ENCODE measurements around the gene DTNB.
A peak's percentile ranks its signal among the peaks of the same experiment; 100 is the strongest.

Gene DTNB

GRCh38 chr2:25373269-25373981 lies 300.0 kb downstream of the DTNB start:
- no peak for DNase-seq (ENCODE audit: low read depth in 3 of 3, low spot score in 1 of 3)

DNA sequence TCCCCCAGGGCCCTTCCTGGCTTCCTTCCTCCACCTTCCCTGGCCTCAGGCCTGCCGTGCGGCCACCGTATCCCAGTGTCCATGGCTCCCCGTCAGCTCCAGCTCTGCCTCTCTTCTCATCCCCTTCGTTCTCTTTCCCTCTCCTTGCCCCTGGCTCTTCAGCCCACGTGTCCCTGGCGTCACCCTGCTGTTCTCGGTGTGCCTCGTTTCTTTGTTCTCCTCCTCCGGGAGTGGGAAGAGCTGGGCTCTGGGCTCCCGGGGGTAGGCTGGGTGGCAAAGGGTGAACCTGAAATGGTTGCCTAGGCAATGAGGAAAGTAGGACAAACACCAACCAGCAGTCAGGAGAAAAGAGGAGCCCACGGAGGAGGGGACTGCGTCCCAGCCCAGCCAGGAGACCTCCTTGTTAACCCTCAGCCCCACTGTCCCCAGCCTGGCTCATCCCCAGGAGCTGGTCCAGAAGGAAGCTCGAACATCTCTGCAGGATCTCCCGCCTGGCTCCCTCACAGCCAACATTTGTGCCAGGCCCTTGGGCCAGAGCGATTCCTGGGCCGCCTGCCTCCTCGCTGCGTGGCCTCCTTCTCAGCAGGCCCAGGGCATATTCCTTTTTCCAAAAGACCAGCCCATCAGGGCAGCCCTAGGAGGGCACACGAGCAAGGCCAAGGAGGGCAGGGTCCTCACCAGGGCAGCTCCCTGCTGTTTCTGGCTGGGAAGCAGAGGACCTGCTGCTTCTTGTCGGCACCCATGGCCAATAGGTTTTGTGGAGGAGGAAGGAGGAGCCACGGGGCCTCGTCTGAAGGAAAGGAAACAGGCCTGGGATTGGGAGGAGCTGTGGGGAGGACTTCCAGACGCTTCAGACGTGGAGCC lies 300.7 kb downstream of the DTNB start:
- DNase-seq (ENCODE audit: low read depth in 3 of 3, low spot score in 1 of 3): no peak

- no peak for DNase-seq (ENCODE audit: low read depth in 3 of 3, low spot score in 1 of 3)
Observed at GRCh38 chr2:25371253-25372241, 301.8 kb downstream of the DTNB start.

- no peak for DNase-seq (ENCODE audit: low read depth in 3 of 3, low spot score in 1 of 3)
Observed at GRCh38 chr2:25369876-25370275, 303.5 kb downstream of the DTNB start.

DNA sequence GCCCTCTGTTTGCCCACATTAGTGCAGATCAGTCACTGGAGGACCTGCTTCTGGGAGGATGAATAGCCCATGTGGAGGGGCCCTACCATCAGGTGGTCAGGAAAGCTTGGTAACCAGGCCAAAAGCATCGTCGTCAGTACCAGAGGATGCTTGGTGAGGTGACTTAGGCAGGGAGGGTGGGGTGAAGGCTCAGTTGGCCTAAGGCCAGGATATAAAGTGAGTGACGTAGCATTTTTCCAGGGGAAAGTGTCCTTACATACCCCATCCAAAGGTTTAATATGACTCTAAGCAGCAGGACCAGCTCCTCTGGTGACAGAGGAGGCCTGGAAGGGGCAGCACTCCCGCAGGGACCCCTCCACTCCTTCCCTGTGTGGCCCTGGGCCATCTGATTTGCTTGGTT lies 303.9 kb downstream of the DTNB start:
- DNase-seq (ENCODE audit: low read depth in 3 of 3, low spot score in 1 of 3): no peak

GRCh38 chr2:25368660-25369059 lies 304.7 kb downstream of the DTNB start:
- no peak for DNase-seq (ENCODE audit: low read depth in 3 of 3, low spot score in 1 of 3)

DNA sequence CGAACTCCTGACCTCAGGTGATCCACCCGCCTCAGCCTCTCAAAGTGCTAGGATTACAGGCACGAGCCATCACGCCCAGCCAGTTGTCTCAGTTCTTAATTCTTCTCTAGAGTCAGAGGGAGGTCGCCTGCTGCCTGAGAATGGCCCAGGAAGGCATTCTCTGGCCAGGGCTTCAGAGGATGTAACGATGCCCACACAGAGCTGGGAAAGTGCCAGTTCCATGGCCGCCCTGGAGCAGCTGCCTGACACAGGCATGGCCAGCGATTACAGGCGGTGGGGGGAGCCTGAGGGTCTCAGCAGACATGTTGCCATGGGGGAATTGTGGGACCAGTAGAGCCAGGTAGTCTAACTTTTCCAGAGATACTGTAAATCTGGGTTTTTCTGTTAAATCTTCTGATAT lies 306.1 kb downstream of the DTNB start:
- DNase-seq (ENCODE audit: low read depth in 3 of 3, low spot score in 1 of 3): no peak

DNA sequence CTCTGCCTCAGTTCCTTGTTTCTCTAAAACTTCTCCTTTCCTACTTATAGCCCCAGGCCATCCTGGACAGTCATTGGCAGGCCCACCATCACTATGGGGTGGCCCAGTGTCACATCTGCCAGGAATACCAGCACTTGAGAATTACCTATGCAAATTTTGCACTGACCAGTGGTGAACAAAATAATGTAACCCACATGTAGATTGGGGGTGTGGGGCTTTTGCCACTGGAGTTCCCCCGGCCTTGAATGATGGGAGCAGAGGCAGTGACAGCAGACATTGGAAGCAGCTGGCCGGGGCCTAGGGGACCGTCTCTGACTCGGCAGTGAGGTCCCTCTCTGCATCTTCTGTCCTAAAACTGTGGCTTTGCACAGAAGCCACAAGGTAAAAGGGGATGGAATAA lies 306.7 kb downstream of the DTNB start:
- no peak for DNase-seq (ENCODE audit: low read depth in 3 of 3, low spot score in 1 of 3)

DNA sequence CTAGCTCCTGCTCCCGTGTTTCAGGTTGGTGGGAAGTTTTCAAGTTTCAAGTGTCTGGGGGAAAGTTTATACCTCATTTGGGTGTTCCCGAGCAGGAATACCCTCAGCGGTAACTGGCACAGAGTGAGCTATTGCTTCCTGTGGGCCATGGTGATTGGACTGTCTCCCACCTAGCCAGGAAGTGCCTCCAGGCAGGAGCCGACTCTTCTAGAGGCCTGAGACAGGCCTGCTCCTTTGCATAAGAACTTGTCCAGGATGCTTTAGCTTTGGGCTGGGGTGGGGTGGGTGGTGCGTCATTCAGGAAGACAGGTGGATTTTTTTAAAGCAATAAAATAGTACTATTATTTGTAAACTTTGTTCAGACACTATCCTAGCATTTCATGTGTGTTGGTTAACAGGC lies 308.1 kb downstream of the DTNB start:
- no peak for DNase-seq (ENCODE audit: low read depth in 3 of 3, low spot score in 1 of 3)

DNA sequence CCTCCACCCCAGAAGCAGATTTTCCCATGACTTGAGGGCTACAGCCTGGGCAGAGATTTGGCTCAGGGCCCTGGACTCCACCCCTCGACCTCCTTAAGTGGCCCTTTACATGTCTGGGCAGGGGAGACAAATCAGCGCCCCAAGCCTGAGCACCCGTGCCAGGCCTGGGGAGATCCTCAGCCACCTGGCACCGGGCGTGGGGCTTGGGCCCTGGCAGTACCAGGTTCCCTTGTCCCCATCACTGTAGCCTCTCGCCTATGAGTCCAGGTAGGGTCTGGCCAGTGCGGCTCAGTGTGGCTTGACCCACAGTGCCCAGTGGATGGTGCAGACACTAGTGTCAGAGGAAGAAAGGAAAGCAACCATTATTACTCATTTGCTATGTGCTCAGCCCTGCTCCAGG lies 309.6 kb downstream of the DTNB start:
- no peak for DNase-seq (ENCODE audit: low read depth in 3 of 3, low spot score in 1 of 3)

GRCh38 chr2:25362434-25363145 lies 310.8 kb downstream of the DTNB start:
- peak in 1 of 3 donors; percentile 33 for DNase-seq (ENCODE audit: low read depth in 3 of 3, low spot score in 1 of 3)

DNA sequence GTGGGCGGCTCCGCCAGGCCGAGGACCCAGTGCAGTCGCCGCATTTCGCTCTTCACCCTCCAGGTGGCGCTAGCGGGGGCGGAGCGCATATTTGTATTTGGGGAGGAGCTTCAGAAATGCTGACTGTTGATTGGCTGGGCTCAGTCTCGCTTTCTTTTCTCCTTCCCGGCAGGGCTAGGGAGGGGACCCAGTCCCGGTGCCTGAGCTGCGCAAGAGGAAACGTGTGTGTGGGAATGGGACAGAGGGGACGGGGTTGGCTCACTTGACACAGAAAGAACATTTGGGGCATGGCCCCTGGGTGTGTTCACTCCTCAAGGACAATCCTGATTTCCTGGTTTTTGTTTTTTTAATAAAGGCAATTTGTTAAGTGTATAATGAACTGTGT lies 311.3 kb downstream of the DTNB start:
- DNase-seq (ENCODE audit: low read depth in 3 of 3, low spot score in 1 of 3): peak; percentile 82 to 96 (median 92)

DNA sequence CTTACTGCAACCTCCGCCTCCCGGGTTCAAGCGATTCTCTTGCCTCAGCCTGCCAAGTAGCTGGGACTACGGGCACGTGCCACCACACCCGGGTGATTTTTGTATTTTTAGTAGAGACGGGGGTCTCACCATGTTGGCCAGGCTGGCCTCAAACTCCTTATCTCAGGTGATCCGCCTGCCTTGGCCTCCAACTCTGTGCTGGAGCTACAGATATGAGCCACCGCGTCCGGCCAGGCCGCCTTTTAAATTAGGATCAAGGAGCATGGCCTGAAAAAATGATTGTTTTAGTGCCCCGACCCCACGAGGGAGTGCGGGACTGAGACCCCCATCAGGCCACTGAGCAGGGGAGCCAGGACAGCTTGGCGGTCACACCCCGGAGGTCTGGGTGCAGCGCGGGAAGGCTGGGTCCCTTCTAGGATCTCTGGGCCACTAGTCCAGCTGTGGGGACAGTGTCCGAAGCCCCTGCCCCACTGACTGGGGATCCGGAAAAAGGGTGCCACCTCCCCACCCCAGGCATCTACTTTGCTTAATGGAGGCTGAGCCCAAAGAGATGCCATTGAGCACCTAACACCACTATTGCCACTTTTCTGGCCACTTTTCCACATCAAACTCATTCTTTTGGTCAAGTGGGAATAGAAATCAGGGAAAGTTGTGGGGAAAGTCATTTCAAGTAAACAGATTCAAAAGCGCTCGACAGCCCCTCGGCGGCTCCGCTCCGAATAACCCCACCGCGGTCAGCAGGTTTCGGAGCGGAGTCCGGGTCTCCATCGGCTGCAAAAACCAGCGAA lies 311.9 kb downstream of the DTNB start:
- DNase-seq (ENCODE audit: low read depth in 3 of 3, low spot score in 1 of 3): no peak

- no peak for DNase-seq (ENCODE audit: low read depth in 3 of 3, low spot score in 1 of 3)
Observed at GRCh38 chr2:25358836-25359235, 314.5 kb downstream of the DTNB start.

DNA sequence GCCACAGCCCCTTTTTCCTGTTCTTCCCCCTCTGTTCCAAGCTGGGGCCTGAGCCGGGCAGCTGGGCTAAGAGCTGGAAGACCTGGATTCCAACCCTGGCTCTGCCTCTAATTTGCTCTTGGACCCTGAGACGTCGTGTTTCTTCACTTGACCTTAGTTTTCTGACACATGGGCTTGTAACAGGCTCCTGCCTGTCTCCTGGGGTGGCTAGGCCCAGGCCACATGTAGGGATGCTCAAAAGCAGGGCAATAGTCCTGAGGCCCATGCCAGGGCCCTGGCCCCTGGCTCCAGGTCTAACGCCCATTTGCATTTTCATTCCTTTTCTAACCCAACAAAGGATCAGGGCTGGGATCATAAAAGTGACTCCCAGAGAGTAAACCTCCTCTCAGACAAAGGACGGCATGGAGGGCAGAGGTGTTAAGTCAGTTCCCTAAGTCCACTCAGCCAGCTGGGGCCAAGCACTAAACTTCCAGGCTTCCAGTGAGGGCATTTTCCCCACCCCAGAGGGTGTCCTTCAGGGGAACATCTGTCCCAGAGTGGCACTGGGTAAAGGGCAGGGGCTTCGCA lies 315.0 kb downstream of the DTNB start:
- DNase-seq (ENCODE audit: low read depth in 3 of 3, low spot score in 1 of 3): no peak

DNA sequence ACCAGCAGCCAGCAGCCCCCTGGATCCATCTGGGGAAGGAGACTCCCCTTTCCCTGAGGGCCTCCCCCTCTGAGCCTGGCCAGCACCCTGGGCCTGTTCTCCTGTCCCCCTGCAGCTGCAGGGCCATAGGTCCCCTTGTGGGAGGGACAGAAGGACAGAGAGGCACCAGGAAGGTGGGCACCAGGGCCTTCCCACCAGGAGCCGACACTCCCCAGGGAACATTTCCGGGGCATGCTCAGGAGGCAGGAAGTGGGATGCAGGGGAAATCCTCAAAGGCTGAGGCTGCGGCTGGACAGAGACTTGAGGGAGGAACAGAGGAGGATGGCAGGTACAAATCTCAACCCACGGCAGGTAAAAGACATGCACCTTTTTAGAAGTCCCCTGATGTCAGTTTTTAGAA lies 317.3 kb downstream of the DTNB start:
- DNase-seq (ENCODE audit: low read depth in 3 of 3, low spot score in 1 of 3): no peak

GRCh38 chr2:25355270-25355669 lies 318.1 kb downstream of the DTNB start:
- no peak for DNase-seq (ENCODE audit: low read depth in 3 of 3, low spot score in 1 of 3)

DNA sequence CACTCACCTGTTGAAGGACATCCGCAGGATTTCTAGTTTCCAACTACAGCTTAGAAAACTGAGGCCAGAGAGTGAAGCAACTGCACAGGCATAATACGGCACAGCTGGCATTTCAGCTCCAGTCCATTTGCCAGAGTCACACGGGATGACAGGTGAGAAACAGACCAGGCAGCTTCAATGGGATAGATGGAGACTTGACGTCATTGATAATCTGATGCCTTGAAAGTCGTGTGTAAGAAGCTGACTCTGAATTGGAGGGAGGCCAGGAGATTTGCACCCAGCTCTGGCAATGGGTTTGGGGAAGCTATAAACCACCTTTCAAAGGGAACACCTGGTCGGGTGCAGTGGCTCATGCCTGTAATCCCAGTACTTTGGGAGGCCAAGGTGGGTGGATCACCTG lies 319.3 kb downstream of the DTNB start:
- no peak for DNase-seq (ENCODE audit: low read depth in 3 of 3, low spot score in 1 of 3)

GRCh38 chr2:25349397-25349796 lies 324.0 kb downstream of the DTNB start:
- no peak for DNase-seq (ENCODE audit: low read depth in 3 of 3, low spot score in 1 of 3)

DNA sequence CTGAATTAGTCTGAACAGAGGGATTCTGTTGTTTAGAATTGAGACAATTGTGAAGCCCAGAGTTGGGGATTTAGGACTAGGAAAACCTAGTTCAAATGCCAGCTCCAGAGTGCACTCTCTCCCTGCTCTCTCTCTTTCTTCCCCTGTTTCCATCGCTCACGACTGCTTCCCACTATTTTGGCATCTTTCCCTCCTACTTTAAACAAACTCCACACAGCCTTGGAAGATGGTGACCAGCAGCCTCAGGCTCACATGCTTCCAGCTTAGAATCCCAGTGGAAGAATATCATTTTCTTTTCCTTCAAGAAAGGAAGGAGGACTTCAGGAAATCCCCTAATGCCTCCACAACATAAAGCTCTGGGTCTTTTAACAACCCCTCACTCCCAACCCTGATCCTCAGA lies 325.5 kb downstream of the DTNB start:
- DNase-seq (ENCODE audit: low read depth in 3 of 3, low spot score in 1 of 3): no peak

Data from stimulated activated CD4-positive, alpha-beta T cell treated with anti-CD3 and anti-CD28 coated beads, TNF-alpha, amount 100 ng/mL, for 1 hour (primary cell).